Measurements from ENCODE around the gene ADGRL1.

The ADGRL1 gene

GRCh38 chr19:14141041-14141440, 64.9 kb downstream of the ADGRL1 start:
- no peak for DNase-seq
- H3K9me3 Mint-ChIP-seq: no peaks in the 10 kb centered on the region
- no peaks in the 10 kb centered on the region for H3K36me3 Mint-ChIP-seq (ENCODE audit: low read depth)
- no peak for TF ChIP-seq CTCF (IDR thresholded peaks at IDR 0.05)
- no peak overlapping the region for H3K4me3 Mint-ChIP-seq
- H3K4me1 Mint-ChIP-seq: peaks cover 41% of the 10 kb centered on the region
- no peak overlapping the region for H3K27ac Mint-ChIP-seq
- H3K27me3 Mint-ChIP-seq (ENCODE audit: low read depth, poor library complexity): no peaks in the 10 kb centered on the region

- DNase-seq: no peak
Measured at GRCh38 chr19:14139944-14140343, 66.0 kb downstream of the ADGRL1 start.

GRCh38 chr19:14138576-14139265, 67.2 kb downstream of the ADGRL1 start:
- H3K27ac Mint-ChIP-seq: peak overlapping the region; percentile 82
- no peak for DNase-seq
- H3K27me3 Mint-ChIP-seq (ENCODE audit: low read depth, poor library complexity): no peaks in the 10 kb centered on the region
- TF ChIP-seq CTCF (IDR thresholded peaks at IDR 0.05): no peak
- peaks cover 9% of the 10 kb centered on the region for H3K36me3 Mint-ChIP-seq (ENCODE audit: low read depth)
- peaks cover 62% of the 10 kb centered on the region for H3K4me1 Mint-ChIP-seq
- peak overlapping the region; percentile 69 for H3K4me3 Mint-ChIP-seq
- H3K9me3 Mint-ChIP-seq: no peaks in the 10 kb centered on the region

More at GRCh38 chr19:14139944-14140343, 66.0 kb downstream of the ADGRL1 start:
- Mint-ChIP-seq H3K27ac (peak overlapping the region; percentile 84), H3K27me3 (ENCODE audit: low read depth, poor library complexity) (no peaks in the 10 kb centered on the region), H3K4me1 (peaks cover 51% of the 10 kb centered on the region), H3K36me3 (ENCODE audit: low read depth) (no peaks in the 10 kb centered on the region), H3K9me3 (no peaks in the 10 kb centered on the region), H3K4me3 (peak overlapping the region; percentile 69)
- TF ChIP-seq CTCF (IDR thresholded peaks at IDR 0.05): no peak

- H3K27ac Mint-ChIP-seq: peak within 1 kb of the TSS; percentile 97
- peak within 1 kb of the TSS; percentile 88 for H3K4me3 Mint-ChIP-seq
- peak; percentile 66 for TF ChIP-seq CTCF (IDR thresholded peaks at IDR 0.05)
- peaks cover 9% of the 10 kb centered on the region for H3K36me3 Mint-ChIP-seq (ENCODE audit: low read depth)
- peaks cover 48% of the 10 kb centered on the region for H3K4me1 Mint-ChIP-seq
- DNase-seq: peak; percentile 97
- no peaks in the 10 kb centered on the region for H3K9me3 Mint-ChIP-seq
- peaks cover 3% of the 10 kb centered on the region for H3K27me3 Mint-ChIP-seq (ENCODE audit: low read depth, poor library complexity)
Measured at GRCh38 chr19:14136509-14137281, 69.3 kb downstream of the ADGRL1 start, which contains the start of gene ASF1B. ASF1B (minus strand) TSS chr19:14136589; CDS start chr19:14136456, 133 bp downstream.

- Mint-ChIP-seq H3K36me3 (ENCODE audit: low read depth) (peaks cover 9% of the 10 kb centered on the region), H3K27ac (peak overlapping the region; percentile 86), H3K27me3 (ENCODE audit: low read depth, poor library complexity) (peaks cover 3% of the 10 kb centered on the region), H3K4me3 (peak overlapping the region; percentile 88), H3K4me1 (peaks cover 47% of the 10 kb centered on the region), H3K9me3 (no peaks in the 10 kb centered on the region)
- TF ChIP-seq CTCF (IDR thresholded peaks at IDR 0.05): no peak
- DNase-seq: no peak
Measured at GRCh38 chr19:14135985-14136508, 69.9 kb downstream of the ADGRL1 start.
